NAMALWA (cell line): ENCODE measurements around the gene FBN1.

Experiments used
- DNase-seq: peaks from one replicate; pipeline ENCODE4 v3.0.0-alpha.2; 2015; ENCODE audit warnings: low spot score

The FBN1 gene

GRCh38 chr15:48469271-48469670, 176.2 kb downstream of the FBN1 start:
- no peak for DNase-seq

GRCh38 chr15:48467801-48468200, 177.7 kb downstream of the FBN1 start:
- DNase-seq: no peak

- no peak for DNase-seq
Measured at GRCh38 chr15:48466820-48467219, 178.7 kb downstream of the FBN1 start.

GRCh38 chr15:48466079-48466478, 179.4 kb downstream of the FBN1 start:
- DNase-seq: no peak

GRCh38 chr15:48465410-48465809, 180.1 kb downstream of the FBN1 start:
- no peak for DNase-seq

GRCh38 chr15:48463366-48463880, 182.1 kb downstream of the FBN1 start:
- DNase-seq: no peak

- DNase-seq: no peak
Measured at GRCh38 chr15:48462688-48463087, 182.8 kb downstream of the FBN1 start.

- DNase-seq: no peak
Measured at GRCh38 chr15:48459571-48460442, 185.7 kb downstream of the FBN1 start.

GRCh38 chr15:48458876-48459275, 186.6 kb downstream of the FBN1 start:
- DNase-seq: no peak

- DNase-seq: no peak
Measured at GRCh38 chr15:48456134-48456533, 189.4 kb downstream of the FBN1 start.

- DNase-seq: no peak
Measured at GRCh38 chr15:48451736-48452135, 193.8 kb downstream of the FBN1 start.

- no peak for DNase-seq
Measured at GRCh38 chr15:48451241-48451640, 194.3 kb downstream of the FBN1 start.

GRCh38 chr15:48449734-48450133, 195.8 kb downstream of the FBN1 start:
- no peak for DNase-seq

- no peak for DNase-seq
Measured at GRCh38 chr15:48447657-48448056, 197.9 kb downstream of the FBN1 start.

- no peak for DNase-seq
Measured at GRCh38 chr15:48447058-48447457, 198.5 kb downstream of the FBN1 start.

GRCh38 chr15:48442011-48442410, 203.5 kb downstream of the FBN1 start:
- no peak for DNase-seq

GRCh38 chr15:48440084-48440483, 205.4 kb downstream of the FBN1 start:
- no peak for DNase-seq

- DNase-seq: no peak
Measured at GRCh38 chr15:48437178-48437577, 208.3 kb downstream of the FBN1 start.

- DNase-seq: no peak
Measured at GRCh38 chr15:48435321-48435720, 210.2 kb downstream of the FBN1 start.

- DNase-seq: no peak
Measured at GRCh38 chr15:48433226-48433886, 212.2 kb downstream of the FBN1 start.

GRCh38 chr15:48432688-48433087, 212.8 kb downstream of the FBN1 start:
- no peak for DNase-seq

GRCh38 chr15:48427960-48428547, 217.5 kb downstream of the FBN1 start:
- no peak for DNase-seq

- DNase-seq: no peak
Measured at GRCh38 chr15:48427479-48427878, 218.0 kb downstream of the FBN1 start.
